Measurements from ENCODE around the gene KCNMB1. TPM values are rescaled to one million over a fixed set of nuclear protein-coding genes. Genes with fewer than 3 reads are reported as not detected.

The KCNMB1 gene
- total and polyA plus RNA-seq, 2 donors (not counting 3 experiments of a cell fraction or from before 2014, with no cell fraction given) = 0.15 to 0.29 TPM

- no peak for TF ChIP-seq CTCF (IDR thresholded peaks at IDR 0.05; ENCODE audit: extremely low read depth in 1 of 2, insufficient read depth in 1 of 2, low read depth in 1 of 2, low read length in 2 of 2)
- no peak for TF ChIP-seq JUN (IDR thresholded peaks at IDR 0.05; ENCODE audit: borderline replicate concordance, insufficient read depth, insufficient read length, low read depth)
- TF ChIP-seq EZH2 (IDR thresholded peaks at IDR 0.05; ENCODE audit: borderline replicate concordance, low read depth, low read length, severe bottlenecking) = no peak
- TF ChIP-seq, protein P1, sequence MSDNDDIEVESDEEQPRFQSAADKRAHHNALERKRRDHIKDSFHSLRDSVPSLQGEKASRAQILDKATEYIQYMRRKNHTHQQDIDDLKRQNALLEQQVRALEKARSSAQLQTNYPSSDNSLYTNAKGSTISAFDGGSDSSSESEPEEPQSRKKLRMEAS (IDR thresholded peaks at IDR 0.05; ENCODE audit: insufficient read depth, insufficient read length) = no peak
- TF ChIP-seq GATA2 (IDR thresholded peaks at IDR 0.05; ENCODE audit: insufficient read depth, insufficient read length, low read depth, low read length) = no peak
- no peak for TF ChIP-seq MYC (IDR thresholded peaks at IDR 0.05; ENCODE audit: low read depth, low read length)
- no peak for TF ChIP-seq POLR2A (IDR thresholded peaks at IDR 0.05; ENCODE audit: low read depth, low read length)
- no peak for TF ChIP-seq FOS (IDR thresholded peaks at IDR 0.05; ENCODE audit: borderline replicate concordance, insufficient read depth, low read length)
- TF ChIP-seq POLR2AphosphoS5 (IDR thresholded peaks at IDR 0.05; ENCODE audit: insufficient read depth, low read depth, low read length) = no peak
- ChIA-PET POLR2A (no interaction called here), CTCF (interaction anchor here (1.1 kb wide), 1 partner anchor 135 kb away, joined by 3 read pairs; no protein-coding TSS in a partner anchor)
- H3K36me3 ChIP-seq (ENCODE audit: control insufficient read depth in 2 of 2, extremely low read depth in 1 of 2, insufficient read depth in 2 of 2, low read length in 2 of 2) = no peaks in the 10 kb centered on the region
- no peak overlapping the region for H3K9ac ChIP-seq (replicated peaks; ENCODE audit: extremely low read depth, insufficient read depth, low read length)
- no peak overlapping the region for H3K4me3 ChIP-seq (replicated peaks in 1 of 3; ENCODE audit: insufficient read depth in 1 of 3, low read depth in 1 of 3, low read length in 3 of 3)
- BruUV-seq (replicated peaks) = no TSS peak
- dilution Hi-C loops (cut with MboI; ENCODE audit: extremely low pct_ligation_motif_present, low sequenced_read_pairs) (no loop called here), intact Hi-C loops (cut with micrococcal nuclease) (no loop called here)
- no peaks in the 10 kb centered on the region for H3K4me1 ChIP-seq (ENCODE audit: control insufficient read depth, extremely low read depth, insufficient read depth, low read length)
- H4K20me1 ChIP-seq (replicated peaks; ENCODE audit: control insufficient read depth, extremely low read depth, insufficient read depth, low read length) = no peaks in the 10 kb centered on the region
- no peaks in the 10 kb centered on the region for H3K27me3 ChIP-seq (ENCODE audit: control insufficient read depth in 2 of 2, insufficient read depth in 2 of 2, low read length in 2 of 2)
- no peak overlapping the region for H2AFZ ChIP-seq (ENCODE audit: low read depth, low read length)
- no peaks in the 10 kb centered on the region for H3K9me1 ChIP-seq (replicated peaks; ENCODE audit: control insufficient read depth, extremely low read depth, insufficient read depth, low read length)
- H3K9me3 ChIP-seq (replicated peaks; ENCODE audit: control insufficient read depth, insufficient read depth, low read length) = no peaks in the 10 kb centered on the region
- H3K79me2 ChIP-seq (ENCODE audit: control insufficient read depth, insufficient read depth, low read length) = no peaks in the 10 kb centered on the region
- H3K27ac ChIP-seq (ENCODE audit: insufficient read depth, low read depth, low read length) = no peak overlapping the region
- DNase-seq (ENCODE audit: low read depth, low spot score) (no peak), FAIRE-seq (no peak)
- no peak overlapping the region for H3K4me2 ChIP-seq (ENCODE audit: insufficient read depth, low read length)
These were observed 28.1 kb downstream of the KCNMB1 start for GRCh38 chr5:170361116-170361515.

All from endothelial cell of umbilical vein (primary cell).